ENCODE data around the gene SLC12A8.

SLC12A8 gene

GRCh38 chr3:125212509-125213363, at the start of gene SLC12A8:
SLC12A8 (minus strand) TSS chr3:125212748; CDS start chr3:125211349, 1,399 bp downstream.
- DNase-seq, result no peak

DNA sequence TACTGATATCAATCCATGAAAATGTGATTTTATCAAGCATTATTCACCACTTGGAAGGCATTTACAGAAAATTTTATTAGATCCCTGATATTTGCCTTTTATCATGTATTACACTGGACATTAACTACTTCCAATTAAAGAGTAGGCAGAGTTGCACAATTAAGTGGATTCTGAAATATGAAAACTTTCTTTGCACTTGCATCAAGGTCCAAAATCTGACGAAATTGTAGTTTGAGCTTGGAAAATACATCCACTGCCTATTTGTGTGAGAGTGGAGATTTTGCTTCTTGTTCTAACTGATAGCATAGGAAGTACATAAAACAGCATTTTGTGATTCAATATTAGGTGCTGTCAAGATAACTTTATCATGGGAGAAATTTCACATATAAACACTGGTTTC, 49.6 kb upstream of the SLC12A8 start:
- no peak for DNase-seq

DNA sequence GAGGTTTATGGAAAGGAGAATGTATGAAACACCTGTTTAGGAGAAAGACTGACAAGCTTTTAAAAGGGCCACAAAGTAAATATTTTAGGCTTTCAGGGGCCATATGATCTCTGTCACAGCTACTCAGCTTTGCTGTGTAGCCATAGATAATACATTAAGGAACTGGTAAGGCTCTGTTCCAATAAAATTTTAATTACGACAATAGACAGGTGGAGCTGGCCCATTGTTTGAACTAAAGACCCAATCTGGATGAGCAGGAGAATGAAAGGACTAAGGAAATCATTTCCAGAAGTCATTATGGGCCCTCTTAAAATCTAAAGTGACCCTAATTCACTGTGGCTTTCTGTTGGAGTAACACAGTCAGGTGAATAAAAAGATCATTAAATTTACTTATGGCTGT, 48.5 kb upstream of the SLC12A8 start:
- DNase-seq, result no peak

DNA sequence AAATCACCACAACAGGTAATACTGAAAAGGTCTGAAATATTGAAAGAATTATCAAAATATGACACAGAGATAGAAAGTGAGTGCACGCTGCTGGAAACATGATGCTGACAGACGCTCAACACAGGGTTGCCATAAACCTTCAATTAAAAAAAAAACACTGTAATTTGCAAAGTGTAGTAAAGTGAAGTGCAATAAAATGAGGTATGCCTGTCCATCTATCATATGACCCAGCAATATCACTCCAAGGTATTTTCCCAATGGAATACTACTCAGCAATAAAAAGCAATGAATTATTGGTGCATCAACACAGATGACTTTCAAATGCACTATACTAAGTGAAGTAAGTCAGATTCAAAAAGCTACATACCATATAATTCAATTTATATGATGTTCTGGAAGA, 47.6 kb upstream of the SLC12A8 start:
- no peak for DNase-seq

DNA sequence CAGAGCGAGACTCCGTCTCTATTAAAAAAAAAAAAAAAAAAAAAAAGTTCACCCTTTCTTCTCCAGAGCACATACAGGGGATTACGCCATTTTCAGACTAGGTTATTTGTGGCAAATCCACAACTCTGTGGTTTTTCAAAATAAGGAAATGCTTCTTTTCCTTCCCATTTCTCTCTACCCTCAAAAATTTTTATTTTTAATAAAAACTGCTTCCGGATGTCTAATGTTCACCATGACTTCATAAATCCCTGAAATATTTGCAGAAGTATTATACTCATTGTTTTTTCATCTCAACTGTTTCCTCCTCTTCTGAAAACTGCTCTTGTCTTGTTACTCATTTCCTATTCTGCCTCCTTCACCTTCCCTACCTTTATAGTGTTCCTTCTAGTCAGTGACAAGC, 45.0 kb upstream of the SLC12A8 start:
- DNase-seq, result no peak

DNA sequence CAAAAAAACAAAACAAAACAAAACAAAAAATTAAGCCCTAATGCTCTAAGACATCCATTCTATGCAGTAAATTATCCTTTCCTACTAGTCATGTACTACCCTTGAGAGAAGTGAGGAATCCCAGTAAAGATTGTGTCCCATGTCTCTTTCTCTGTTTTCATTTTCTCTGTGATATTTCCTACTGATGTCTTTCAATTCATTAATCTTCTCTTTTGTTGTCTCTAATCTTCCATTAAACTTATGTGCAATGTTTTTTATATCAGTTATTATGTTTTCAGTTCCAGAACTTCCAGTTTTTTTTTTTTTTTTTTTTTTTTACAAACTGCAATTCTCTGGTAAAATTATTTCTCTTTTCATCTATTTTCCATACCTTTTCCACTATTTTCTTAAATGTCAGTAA, 44.1 kb upstream of the SLC12A8 start:
- no peak for DNase-seq

- DNase-seq, result no peak
Measured at GRCh38 chr3:125250973-125251372, 38.4 kb upstream of the SLC12A8 start.

GRCh38 chr3:125246237-125246636, 33.7 kb upstream of the SLC12A8 start:
- no peak for DNase-seq

DNA sequence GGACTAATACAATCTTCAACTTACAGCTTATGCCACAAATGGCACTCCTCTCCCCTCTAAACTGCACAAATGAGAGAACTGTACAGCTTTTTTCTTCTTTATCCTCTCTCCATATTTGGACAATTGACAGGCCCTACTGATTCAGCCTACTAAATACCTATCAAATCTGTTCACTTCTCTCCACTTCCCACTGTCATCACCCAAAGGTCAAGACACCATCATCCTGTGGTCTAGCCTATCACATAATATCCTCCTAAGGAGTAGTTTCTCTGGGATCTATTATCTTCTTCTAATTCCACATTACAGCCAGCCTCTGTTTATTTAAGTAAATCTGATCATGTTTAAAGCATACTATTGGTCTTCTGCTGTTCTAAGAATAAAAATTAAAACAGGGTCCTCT, 33.0 kb upstream of the SLC12A8 start:
- DNase-seq, result no peak

- no peak for DNase-seq
Measured at GRCh38 chr3:125240496-125240895, 27.9 kb upstream of the SLC12A8 start.

DNA sequence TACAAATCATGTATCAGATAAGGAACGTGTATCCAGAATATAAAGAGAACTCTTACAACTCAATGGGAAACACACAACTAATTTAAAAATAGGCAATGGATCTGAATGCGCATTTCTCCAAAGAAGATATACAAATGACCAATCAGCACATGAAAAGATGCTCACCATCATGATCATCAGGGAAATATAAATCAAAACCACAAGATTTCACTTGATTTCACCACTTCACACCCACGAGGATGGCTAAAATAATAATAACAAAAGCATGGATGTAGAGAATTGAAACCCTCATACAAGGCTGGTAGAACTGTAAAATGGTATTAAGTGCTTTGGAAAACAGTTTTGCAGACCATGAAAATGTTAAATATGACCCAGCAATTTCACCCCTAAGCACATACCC, 26.7 kb upstream of the SLC12A8 start:
- no peak for DNase-seq

GRCh38 chr3:125238759-125239158, 26.2 kb upstream of the SLC12A8 start:
- DNase-seq, result no peak

DNA sequence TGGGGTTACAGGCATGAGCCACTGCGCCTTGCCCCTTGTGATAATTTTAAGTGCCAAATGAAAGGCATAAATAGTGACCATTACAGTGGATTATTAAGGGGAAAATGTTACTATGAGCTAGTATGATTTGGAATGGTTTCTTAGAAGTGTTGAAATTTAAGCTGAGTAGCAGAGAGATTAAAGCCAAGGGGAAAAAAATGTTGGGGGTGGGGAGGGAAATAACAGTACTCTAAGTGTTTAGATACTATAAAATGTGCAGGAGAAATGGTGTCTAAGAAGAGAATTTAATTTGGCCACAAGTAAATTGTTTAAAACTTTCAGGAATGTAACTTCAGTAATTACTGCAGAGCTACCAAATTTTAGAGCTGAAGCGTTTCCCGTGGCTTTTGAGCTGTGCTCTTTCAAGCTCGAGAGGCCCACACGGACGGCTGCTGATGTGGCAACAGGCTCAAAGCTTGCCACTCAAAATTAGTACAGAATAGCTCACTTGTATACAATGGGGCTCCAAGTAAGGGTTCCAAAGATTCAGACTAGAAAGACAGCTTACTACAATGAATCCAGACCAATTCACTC, 23.9 kb upstream of the SLC12A8 start:
- DNase-seq, result no peak

- no peak for DNase-seq
Measured at GRCh38 chr3:125234831-125235230, 22.3 kb upstream of the SLC12A8 start.

DNA sequence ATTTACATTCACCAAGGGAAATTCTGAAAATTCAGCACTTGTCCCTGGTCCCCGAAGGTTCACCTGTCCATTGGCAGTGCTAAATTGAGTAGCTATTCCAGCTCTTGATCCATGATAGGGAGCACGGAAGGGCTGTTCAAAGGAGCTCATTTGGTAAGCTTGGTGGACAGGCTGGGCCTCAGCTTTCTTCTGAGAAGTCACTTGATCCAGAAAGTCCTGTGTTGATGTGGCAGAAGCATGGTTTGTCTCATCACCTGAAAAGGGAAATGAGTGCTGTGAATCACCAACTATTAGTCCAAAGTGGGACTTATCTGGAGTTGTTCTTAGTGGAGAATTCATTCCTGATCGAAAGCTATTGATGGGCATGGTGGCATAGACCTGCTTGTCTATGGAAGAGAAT, 19.9 kb upstream of the SLC12A8 start:
- DNase-seq, result no peak

- no peak for DNase-seq
Measured at GRCh38 chr3:125231895-125232294, 19.3 kb upstream of the SLC12A8 start.

DNA sequence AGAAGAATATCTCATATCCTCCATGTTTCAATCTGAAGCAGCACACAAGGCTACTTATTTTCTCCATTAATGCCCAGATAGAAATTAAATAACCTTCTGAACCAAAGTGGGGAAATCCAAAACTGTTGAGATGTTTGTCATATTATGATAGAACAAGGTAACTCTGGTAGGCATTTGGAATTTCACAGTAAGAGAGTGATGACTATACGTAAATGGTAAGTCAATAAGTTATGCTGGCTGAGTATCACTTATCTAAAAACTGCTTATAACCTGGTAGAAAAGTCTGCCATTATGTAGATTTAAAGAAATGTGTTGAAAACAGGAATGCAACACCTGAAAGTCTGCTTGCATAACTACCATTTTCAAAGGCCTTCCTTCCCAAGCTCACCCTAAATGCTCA, 17.2 kb upstream of the SLC12A8 start:
- no peak for DNase-seq

GRCh38 chr3:125229168-125229567, 16.6 kb upstream of the SLC12A8 start:
- DNase-seq, result no peak

GRCh38 chr3:125221831-125222230, 9.3 kb upstream of the SLC12A8 start:
- no peak for DNase-seq

- DNase-seq, result no peak
Measured at GRCh38 chr3:125220727-125221429, 8.3 kb upstream of the SLC12A8 start.

GRCh38 chr3:125220183-125220582, 7.6 kb upstream of the SLC12A8 start:
- no peak for DNase-seq

- DNase-seq, result no peak
Measured at GRCh38 chr3:125219261-125219701, 6.7 kb upstream of the SLC12A8 start.

DNA sequence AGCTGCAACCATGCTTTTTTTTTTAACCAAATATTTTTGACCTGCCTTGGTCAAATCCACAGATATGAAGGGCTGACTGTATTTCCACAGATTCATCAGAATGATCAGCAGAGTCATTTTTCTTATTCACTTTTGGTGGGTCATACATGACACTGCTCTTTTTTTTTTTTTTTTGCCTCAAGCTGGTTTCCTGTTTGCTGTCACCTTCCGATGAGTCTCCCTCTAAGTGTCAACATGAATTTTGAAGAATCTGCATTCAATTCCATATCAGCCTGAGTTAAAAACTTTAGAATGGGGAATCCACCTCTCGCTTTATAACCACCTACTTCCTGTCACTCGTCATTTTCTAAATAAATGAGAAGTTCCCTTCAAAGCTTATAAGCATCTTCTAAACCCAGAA, 2.2 kb upstream of the SLC12A8 start:
- no peak for DNase-seq

DNA sequence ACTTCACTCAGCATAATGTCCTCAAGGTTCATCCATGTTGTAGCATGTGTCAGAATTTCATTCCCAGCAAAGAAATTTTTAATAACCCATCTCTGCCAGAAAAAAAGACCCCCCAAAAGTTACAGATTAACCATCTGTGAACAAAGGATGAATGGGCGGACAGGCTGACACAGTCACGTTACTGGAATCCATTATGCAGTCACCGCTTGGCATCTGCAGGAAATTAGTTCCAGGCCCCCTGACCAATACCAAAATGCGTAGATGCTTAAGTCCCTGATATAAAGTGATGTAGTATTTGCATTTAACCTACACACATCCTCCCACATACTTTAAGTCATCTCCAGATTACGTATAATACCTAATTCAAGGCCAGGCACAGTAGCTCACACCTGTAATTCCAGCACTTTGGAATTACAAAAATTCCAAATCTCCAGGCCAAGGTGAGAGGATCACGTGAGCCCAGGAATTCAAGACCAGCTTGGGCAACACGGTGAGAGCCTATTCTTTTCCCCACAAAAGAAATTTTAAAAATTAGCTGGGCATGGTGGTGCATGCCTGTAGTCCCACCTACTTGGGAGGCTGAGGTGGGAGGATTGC, 1.5 kb upstream of the SLC12A8 start:
- no peak for DNase-seq

Measured in CD4-positive, alpha-beta T cell treated with Interferon gamma for 1 hour (primary cell).